B cell (primary cell): ENCODE results near the gene PIK3CB. TPM values are rescaled to one million over a fixed set of nuclear protein-coding genes. Genes with fewer than 3 reads are reported as not detected.

Source experiments
- ATAC-seq: fragments of 200-7000 bp; cut with Tn5 transposase; one replicate; pipeline ENCODE4 v1.10.0; 2021; ENCODE audit warnings: low read depth, mild to moderate bottlenecking, moderate number of reproducible peaks, moderate library complexity
- CTCF ChIA-PET: fragments of 350-600 bp; sonication (Branson Sonifier 250); formaldehyde crosslinking; loops from one replicate; lab custom pipeline; 2021; ENCODE audit warnings: antibody characterized with exemption, inconsistent platforms; lab: Charles Lee
- POLR2A ChIA-PET: fragments of 350-600 bp; sonication (Branson Sonifier 250); formaldehyde crosslinking; loops from one replicate; lab custom pipeline; 2021; ENCODE audit warnings: antibody characterized with exemption; lab: Charles Lee
- DNase-seq: peaks from one replicate; pipeline ENCODE4 v3.0.0; 2013
- H2AFZ ChIP-seq: 2 replicates; pipeline ENCODE4 v1.6.1; 2012; ENCODE audit warnings: mild to moderate bottlenecking, low read depth, low read length; ENCODE audit not compliant: insufficient read depth, poor library complexity, severe bottlenecking
- H3K27ac ChIP-seq, 2 donors: 1 replicate in 1 of 2; 2 replicates in 1 of 2; pipeline ENCODE4 v1.5.1; 2012 to 2013; ENCODE audit warnings: low read length in 2 of 2, mild to moderate bottlenecking in 2 of 2, moderate library complexity in 1 of 2
- H3K27me3 ChIP-seq, 4 experiments: fragments of 200-600 bp in 1 of 4; sonication (generic) in 1 of 4; replicated peaks in 1 of 4; 1 replicate in 2 of 4; 2 replicates in 2 of 4; pipeline versions ENCODE4 v1.6.1 to v1.7.0; 2013 to 2016; ENCODE audit warnings: low read length in 3 of 4, mild to moderate bottlenecking in 2 of 4, mixed read lengths in 1 of 4, moderate library complexity in 1 of 4; ENCODE audit not compliant: insufficient read depth in 4 of 4, control insufficient read depth in 3 of 4; ENCODE audit errors: control extremely low read depth in 1 of 4
- H3K36me3 ChIP-seq, 2 experiments: replicated peaks in 1 of 2; 1 replicate in 1 of 2; 2 replicates in 1 of 2; pipeline versions ENCODE4 v1.6.1 to v1.7.1; 2013; ENCODE audit warnings: low read length in 1 of 2; ENCODE audit not compliant: insufficient read depth in 2 of 2, control insufficient read depth in 1 of 2; ENCODE audit errors: control extremely low read depth in 1 of 2, extremely low read depth in 1 of 2
- H3K4me1 ChIP-seq, 2 donors: fragments of 200-600 bp in 1 of 2; sonication (generic) in 1 of 2; 1 replicate in 1 of 2; 2 replicates in 1 of 2; pipeline versions ENCODE4 v1.5.1 to v1.6.1; 2013 to 2017; ENCODE audit warnings: low read length in 2 of 2; ENCODE audit not compliant: control insufficient read depth in 2 of 2, insufficient read depth in 2 of 2
- H3K4me2 ChIP-seq: replicated peaks from 2 replicates; pipeline ENCODE3; 2012; ENCODE audit warnings: mild to moderate bottlenecking, low read depth, low read length; ENCODE audit not compliant: poor library complexity, severe bottlenecking
- H3K4me3 ChIP-seq, 5 experiments: fragments of 200-600 bp in 1 of 5; sonication (generic) in 1 of 5; 1 replicate in 3 of 5; 2 replicates in 2 of 5; pipeline versions ENCODE4 v1.5.1 to v1.7.0; 2011 to 2016; ENCODE audit warnings: low read length in 4 of 5, mild to moderate bottlenecking in 4 of 5, low read depth in 2 of 5, control low read depth in 1 of 5, moderate library complexity in 1 of 5; ENCODE audit not compliant: insufficient read depth in 1 of 5; ENCODE audit errors: control extremely low read depth in 1 of 5, extremely low read depth in 1 of 5
- H3K79me2 ChIP-seq: fragments of 200-600 bp; sonication (generic); one replicate; pipeline ENCODE4 v1.6.0; 2016; ENCODE audit warnings: low read length; ENCODE audit not compliant: control insufficient read depth, insufficient read depth
- H3K9ac ChIP-seq: fragments of 200-600 bp; sonication (generic); 2 replicates; pipeline ENCODE4 v1.6.1; 2017; ENCODE audit warnings: mild to moderate bottlenecking, low read length, moderate library complexity
- H3K9me3 ChIP-seq, 3 donors: one replicate each; pipeline versions ENCODE4 v1.6.1 to v1.7.1; 2013; ENCODE audit warnings: low read length in 2 of 3; ENCODE audit not compliant: control insufficient read depth in 2 of 3, insufficient read depth in 1 of 3; ENCODE audit errors: control extremely low read depth in 1 of 3
- H4K20me1 ChIP-seq: 2 replicates; pipeline ENCODE4 v1.6.0; 2012; ENCODE audit warnings: mild to moderate bottlenecking, low read length; ENCODE audit not compliant: insufficient read depth, control insufficient read depth, poor library complexity, severe bottlenecking
- H3K27ac Mint-ChIP-seq: one replicate; pipeline ENCODE4 v1.8.0; 2021; ENCODE audit warnings: mixed read lengths
- H3K27me3 Mint-ChIP-seq: one replicate; pipeline ENCODE4 v1.8.0; 2021; ENCODE audit warnings: mixed read lengths
- H3K4me1 Mint-ChIP-seq: one replicate; pipeline ENCODE4 v1.8.0; 2021; ENCODE audit warnings: mixed read lengths
- H3K4me3 Mint-ChIP-seq: one replicate; pipeline ENCODE4 v1.8.0; 2021; ENCODE audit warnings: mixed read lengths
- H3K9me3 Mint-ChIP-seq: one replicate; pipeline ENCODE4 v1.8.0; 2022; ENCODE audit warnings: mixed read lengths; ENCODE audit not compliant: insufficient read depth
- CTCF ChIP-seq: fragments of 200-600 bp; IDR thresholded peaks from one replicate; pipeline ENCODE4 v1.8.0; 2022; ENCODE audit warnings: antibody characterized with exemption, mild to moderate bottlenecking
- EZH2 ChIP-seq: IDR thresholded peaks from 2 replicates; pipeline ENCODE4 v1.6.1; 2012; ENCODE audit warnings: borderline replicate concordance, low read depth, mild to moderate bottlenecking, moderate library complexity, low read length; ENCODE audit not compliant: insufficient read depth, poor library complexity, severe bottlenecking
- WGBS: methylation state at CpG from one replicate; pipeline ENCODE4 v1.1.5; 2013; ENCODE audit warnings: missing lambda C conversion rate; ENCODE audit not compliant: insufficient coverage; 5-methylcytosine and 5-hydroxymethylcytosine counted together
- intact Hi-C: fragments of 100-400 bp; cut with micrococcal nuclease; formaldehyde crosslinking; loops from one replicate; pipeline ENCODE4 v1.10.0; 2022
- polyA plus RNA-seq: library from polyadenylated mRNA; depleted of rRNA; stranded (reverse); fragments of >200 nt; gene quantifications from 2 replicates; pipeline ENCODE4 v1.2.3, GENCODE V29; 2012
- total RNA-seq, 2 donors: library from RNA; stranded (reverse); fragments of 120-200 nt in 1 of 2; gene quantifications; 1 replicate in 1 of 2; 2 replicates in 1 of 2; pipeline versions ENCODE4 v1.2.3 to v1.2.4, GENCODE V29; 2013 to 2022

PIK3CB gene
- total and polyA plus RNA-seq, 2 donors (not counting 1 experiment from before 2014, with no cell fraction given), result 3.6 to 29.4 TPM

DNA sequence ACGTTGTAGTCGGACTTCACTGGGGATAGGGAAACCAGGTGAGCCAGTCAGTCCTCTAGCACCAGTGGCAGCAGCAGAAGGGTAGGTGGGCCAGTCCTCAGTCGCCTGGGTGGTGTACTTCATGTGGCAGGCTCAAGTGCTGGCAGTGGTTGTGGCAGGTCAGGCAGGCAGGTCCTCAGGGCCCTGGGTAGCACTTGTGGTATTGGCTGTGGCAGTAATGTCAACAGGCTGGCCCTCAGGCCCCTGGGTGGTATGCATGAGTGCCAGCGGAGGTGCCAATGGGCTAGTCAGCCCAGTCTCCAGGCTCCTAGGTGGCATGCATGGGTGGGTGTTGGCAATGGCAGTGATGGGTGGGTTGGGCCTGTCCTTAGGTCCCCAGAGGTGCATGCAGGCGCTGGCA is 185.6 kb downstream of the PIK3CB start:
- H3K9me3 Mint-ChIP-seq, result peaks cover 26% of the 10 kb centered on the region
- no peaks in the 10 kb centered on the region for H3K79me2 ChIP-seq
- no peak overlapping the region for H3K27ac Mint-ChIP-seq
- no peak overlapping the region for H3K27ac ChIP-seq
- no peaks in the 10 kb centered on the region for H3K4me1 ChIP-seq
- no peak overlapping the region for H3K4me3 Mint-ChIP-seq
- DNase-seq (no peak), ATAC-seq (no peak)
- WGBS, result 96% methylated on average over 5 of the region's 5 CpGs
- TF ChIP-seq EZH2 (no peak), CTCF (no peak)
- peaks cover 3 to 14% of the 10 kb centered on the region in 2 experiments for H3K36me3 ChIP-seq
- H3K4me1 Mint-ChIP-seq, result no peaks in the 10 kb centered on the region
- H2AFZ ChIP-seq, result no peak overlapping the region
- H3K27me3 ChIP-seq, result no peaks in the 10 kb centered on the region
- CTCF ChIA-PET, result no interaction called here
- no peak overlapping the region for H3K9ac ChIP-seq
- intact Hi-C loops, result no loop called here
- H3K4me2 ChIP-seq, result no peak overlapping the region
- H3K4me3 ChIP-seq, result no peak overlapping the region
- POLR2A ChIA-PET, result no interaction called here
- H3K27me3 Mint-ChIP-seq, result no peaks in the 10 kb centered on the region
- H3K9me3 ChIP-seq, result peaks cover 0 to 20% (median 7%) of the 10 kb centered on the region in 3 donors
- no peaks in the 10 kb centered on the region for H4K20me1 ChIP-seq

GRCh38 chr3:138646513-138646912 is 188.2 kb downstream of the PIK3CB start:
- no peaks in the 10 kb centered on the region for H3K79me2 ChIP-seq
- no peak for ATAC-seq
- H3K27me3 ChIP-seq, result no peaks in the 10 kb centered on the region
- H3K36me3 ChIP-seq, result peaks cover 3 to 14% of the 10 kb centered on the region in 2 experiments
- Mint-ChIP-seq H3K4me1 (no peaks in the 10 kb centered on the region), H3K4me3 (no peak overlapping the region), H3K27ac (no peak overlapping the region), H3K27me3 (no peaks in the 10 kb centered on the region), H3K9me3 (peaks cover 27% of the 10 kb centered on the region)
- no peak overlapping the region for H3K4me3 ChIP-seq
- TF ChIP-seq EZH2, result no peak
- no peak for TF ChIP-seq CTCF
- DNase-seq, result no peak
- H3K4me1 ChIP-seq, result no peaks in the 10 kb centered on the region
- ChIA-PET CTCF (no interaction called here), POLR2A (interaction anchor here (0.6 kb wide), 1 partner anchor 290 kb away, joined by 6 read pairs; no protein-coding TSS in a partner anchor)
- H2AFZ ChIP-seq, result no peak overlapping the region
- H3K9ac ChIP-seq, result no peak overlapping the region
- no peaks in the 10 kb centered on the region for H4K20me1 ChIP-seq
- H3K27ac ChIP-seq, result no peak overlapping the region
- H3K4me2 ChIP-seq, result no peak overlapping the region
- peaks cover 0 to 26% (median 7%) of the 10 kb centered on the region in 3 donors for H3K9me3 ChIP-seq
- intact Hi-C loops, result no loop called here
